Measurements from ENCODE around the gene PPP1R13B. TPM values are rescaled to one million over a fixed set of nuclear protein-coding genes. Genes with fewer than 3 reads are reported as not detected.

The PPP1R13B gene
- total RNA-seq, 1 donor from 2014 or later = 32.7 TPM

- Histone ChIP-seq H3K27ac (no peak overlapping the region), H3K27me3 (no peaks in the 10 kb centered on the region), H3K9me3 (no peaks in the 10 kb centered on the region), H3K4me1 (no peaks in the 10 kb centered on the region), H3K4me3 (no peak overlapping the region), H3K36me3 (no peaks in the 10 kb centered on the region)
- TF ChIP-seq, protein P1, sequence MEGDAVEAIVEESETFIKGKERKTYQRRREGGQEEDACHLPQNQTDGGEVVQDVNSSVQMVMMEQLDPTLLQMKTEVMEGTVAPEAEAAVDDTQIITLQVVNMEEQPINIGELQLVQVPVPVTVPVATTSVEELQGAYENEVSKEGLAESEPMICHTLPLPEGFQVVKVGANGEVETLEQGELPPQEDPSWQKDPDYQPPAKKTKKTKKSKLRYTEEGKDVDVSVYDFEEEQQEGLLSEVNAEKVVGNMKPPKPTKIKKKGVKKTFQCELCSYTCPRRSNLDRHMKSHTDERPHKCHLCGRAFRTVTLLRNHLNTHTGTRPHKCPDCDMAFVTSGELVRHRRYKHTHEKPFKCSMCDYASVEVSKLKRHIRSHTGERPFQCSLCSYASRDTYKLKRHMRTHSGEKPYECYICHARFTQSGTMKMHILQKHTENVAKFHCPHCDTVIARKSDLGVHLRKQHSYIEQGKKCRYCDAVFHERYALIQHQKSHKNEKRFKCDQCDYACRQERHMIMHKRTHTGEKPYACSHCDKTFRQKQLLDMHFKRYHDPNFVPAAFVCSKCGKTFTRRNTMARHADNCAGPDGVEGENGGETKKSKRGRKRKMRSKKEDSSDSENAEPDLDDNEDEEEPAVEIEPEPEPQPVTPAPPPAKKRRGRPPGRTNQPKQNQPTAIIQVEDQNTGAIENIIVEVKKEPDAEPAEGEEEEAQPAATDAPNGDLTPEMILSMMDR (IDR thresholded peaks at IDR 0.05) = no peak
- DNase-seq (ENCODE audit: low spot score in 2 of 2) = no peak
- intact Hi-C loops (cut with DNase I) = no loop called here
Measured at GRCh38 chr14:103858063-103858781, 10.8 kb upstream of the PPP1R13B start.

- intact Hi-C loops (cut with DNase I) = no loop called here
Measured at GRCh38 chr14:103857256-103857655, 9.9 kb upstream of the PPP1R13B start.

DNA sequence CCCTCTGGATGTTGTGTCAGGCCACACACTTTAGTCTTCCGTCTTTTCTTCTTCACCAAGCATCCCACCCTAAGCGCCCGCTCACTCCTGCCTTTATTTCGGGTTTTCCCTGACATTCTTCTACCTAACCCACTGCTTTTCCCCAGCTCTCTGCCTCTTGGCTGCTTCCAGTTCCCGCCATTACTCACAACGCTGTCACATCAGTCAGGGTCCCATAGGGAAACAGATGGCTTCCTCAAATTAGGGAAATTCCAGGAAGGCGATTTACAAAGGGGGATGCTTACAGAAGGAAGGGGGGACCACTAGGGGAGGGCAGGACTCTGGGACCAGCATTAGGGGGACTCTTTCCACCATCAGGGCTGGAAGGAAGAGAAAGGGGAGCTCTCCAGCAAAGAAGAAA lies 9.2 kb upstream of the PPP1R13B start:
- no peaks in the 10 kb centered on the region for H3K9me3 ChIP-seq
- TF ChIP-seq, protein P1 (IDR thresholded peaks at IDR 0.05) = no peak
- H3K27me3 ChIP-seq = no peaks in the 10 kb centered on the region
- no peaks in the 10 kb centered on the region for H3K4me1 ChIP-seq
- intact Hi-C loops (cut with DNase I) = no loop called here
- no peak overlapping the region for H3K4me3 ChIP-seq
- no peak overlapping the region for H3K27ac ChIP-seq
- no peaks in the 10 kb centered on the region for H3K36me3 ChIP-seq
- DNase-seq (ENCODE audit: low spot score in 2 of 2) = no peak

More at GRCh38 chr14:103857256-103857655, 9.9 kb upstream of the PPP1R13B start:
- H3K27me3 ChIP-seq = no peaks in the 10 kb centered on the region
- no peak overlapping the region for H3K4me3 ChIP-seq
- DNase-seq (ENCODE audit: low spot score in 2 of 2) = no peak
- no peak overlapping the region for H3K27ac ChIP-seq
- no peaks in the 10 kb centered on the region for H3K9me3 ChIP-seq
- H3K4me1 ChIP-seq = no peaks in the 10 kb centered on the region
- no peaks in the 10 kb centered on the region for H3K36me3 ChIP-seq
- TF ChIP-seq, protein P1 (IDR thresholded peaks at IDR 0.05) = no peak

DNA sequence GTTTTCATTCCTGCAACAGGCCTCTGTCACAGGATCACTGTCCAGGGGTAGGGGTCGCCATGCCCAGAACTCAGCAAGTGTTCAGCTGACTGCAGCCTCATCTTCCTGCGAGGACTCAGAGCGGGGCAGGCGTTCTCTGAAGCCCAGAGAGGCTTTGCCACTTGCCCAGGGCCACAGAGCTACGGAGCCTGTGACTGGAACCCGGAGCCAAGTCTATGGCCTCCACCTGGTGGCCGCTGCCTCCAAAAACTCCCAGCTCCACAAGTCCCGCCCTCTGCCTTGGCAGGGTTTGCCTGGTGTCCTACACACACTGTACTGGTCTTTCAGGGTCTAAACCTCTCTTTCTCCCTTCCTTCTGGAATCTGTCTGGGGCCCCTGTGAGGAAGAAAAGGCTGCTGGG lies 8.7 kb upstream of the PPP1R13B start:
- H3K27ac ChIP-seq = no peak overlapping the region
- intact Hi-C loops (cut with DNase I) = no loop called here
- no peak for DNase-seq (ENCODE audit: low spot score in 2 of 2)

DNA sequence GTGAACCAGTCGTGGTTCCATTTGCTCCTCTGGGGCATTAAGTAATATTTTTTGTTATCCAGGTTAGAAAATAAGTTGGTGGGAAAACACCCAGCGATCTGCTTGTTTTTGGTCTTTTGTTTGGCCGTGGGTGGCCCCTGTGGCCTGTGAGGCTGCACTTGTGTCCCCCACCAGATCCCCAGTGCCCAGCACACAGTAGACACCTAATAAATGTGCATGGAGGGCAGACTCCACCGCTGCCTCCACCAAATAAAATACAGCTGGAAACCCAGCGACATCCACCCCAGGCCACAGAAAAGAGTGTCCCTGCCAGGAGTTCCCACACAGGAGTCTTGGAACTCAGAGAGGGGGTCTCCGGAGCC lies 8.3 kb upstream of the PPP1R13B start:
- Histone ChIP-seq H3K27ac (no peak overlapping the region), H3K4me1 (no peaks in the 10 kb centered on the region), H3K36me3 (no peaks in the 10 kb centered on the region), H3K27me3 (no peaks in the 10 kb centered on the region), H3K9me3 (no peaks in the 10 kb centered on the region), H3K4me3 (no peak overlapping the region)
- TF ChIP-seq, protein P1 (IDR thresholded peaks at IDR 0.05) = no peak
- intact Hi-C loops (cut with DNase I) = no loop called here
- no peak for DNase-seq (ENCODE audit: low spot score in 2 of 2)

More for the DNA sequence above, 8.7 kb upstream of the PPP1R13B start:
- Histone ChIP-seq H3K4me3 (no peak overlapping the region), H3K4me1 (no peaks in the 10 kb centered on the region), H3K36me3 (no peaks in the 10 kb centered on the region), H3K27me3 (no peaks in the 10 kb centered on the region), H3K9me3 (no peaks in the 10 kb centered on the region)
- TF ChIP-seq, protein P1 (IDR thresholded peaks at IDR 0.05) = no peak

Data from ascending aorta (tissue), 2 donors.